ENCODE results near the gene TMEM63B. TPM values are rescaled to one million over a fixed set of nuclear protein-coding genes. Genes with fewer than 3 reads are reported as not detected.

Gene TMEM63B
- total RNA-seq, 2 donors from 2014 or later = 50.9 to 113 TPM

- Histone ChIP-seq H3K9me3 (no peaks in the 10 kb centered on the region), H3K4me3 (no peak overlapping the region), H3K36me3 (no peaks in the 10 kb centered on the region), H3K27ac (no peak overlapping the region), H3K27me3 (replicated peaks; ENCODE audit: insufficient read depth) (no peaks in the 10 kb centered on the region), H3K4me1 (replicated peaks) (no peaks in the 10 kb centered on the region)
- TF ChIP-seq POLR2AphosphoS5 (IDR thresholded peaks at IDR 0.05) = no peak
- no peak for TF ChIP-seq POLR2A (IDR thresholded peaks at IDR 0.05)
- TF ChIP-seq CTCF (IDR thresholded peaks at IDR 0.05) = no peak
- no peak for DNase-seq (ENCODE audit: low spot score)
- 74% methylated on average over 2 of the region's 2 CpGs for WGBS
- intact Hi-C loops (cut with DNase I) = no loop called here
Observed at GRCh38 chr6:44188819-44189218, 61.5 kb downstream of the TMEM63B start.

GRCh38 chr6:44189257-44189656, 61.9 kb downstream of the TMEM63B start:
- intact Hi-C loops (cut with DNase I) = no loop called here
- no peaks in the 10 kb centered on the region for H3K9me3 ChIP-seq
- no peak for DNase-seq (ENCODE audit: low spot score)
- H3K27me3 ChIP-seq (replicated peaks; ENCODE audit: insufficient read depth) = no peaks in the 10 kb centered on the region
- TF ChIP-seq POLR2AphosphoS5 (IDR thresholded peaks at IDR 0.05) = no peak
- TF ChIP-seq CTCF (IDR thresholded peaks at IDR 0.05) = no peak
- TF ChIP-seq POLR2A (IDR thresholded peaks at IDR 0.05) = no peak
- WGBS = 85% methylated on average over 2 of the region's 2 CpGs
- no peak overlapping the region for H3K27ac ChIP-seq
- H3K4me3 ChIP-seq = no peak overlapping the region
- H3K36me3 ChIP-seq = no peaks in the 10 kb centered on the region
- no peaks in the 10 kb centered on the region for H3K4me1 ChIP-seq (replicated peaks)

- no peak for DNase-seq (ENCODE audit: low spot score)
- intact Hi-C loops (cut with DNase I) = no loop called here
- TF ChIP-seq POLR2AphosphoS5 (IDR thresholded peaks at IDR 0.05) (no peak), POLR2A (IDR thresholded peaks at IDR 0.05) (no peak)
- no peaks in the 10 kb centered on the region for H3K27me3 ChIP-seq (replicated peaks; ENCODE audit: insufficient read depth)
- H3K27ac ChIP-seq = no peak overlapping the region
- no peaks in the 10 kb centered on the region for H3K36me3 ChIP-seq
- no peak overlapping the region for H3K4me3 ChIP-seq
- WGBS = 16% methylated on average over 2 of the region's 2 CpGs
- H3K9me3 ChIP-seq = no peaks in the 10 kb centered on the region
- H3K4me1 ChIP-seq (replicated peaks) = no peaks in the 10 kb centered on the region
Observed at GRCh38 chr6:44190715-44191114, 63.4 kb downstream of the TMEM63B start.

GRCh38 chr6:44192428-44193041, 65.2 kb downstream of the TMEM63B start:
- no peaks in the 10 kb centered on the region for H3K9me3 ChIP-seq
- 63% methylated on average over 10 of the region's 10 CpGs for WGBS
- DNase-seq (ENCODE audit: low spot score) = no peak

GRCh38 chr6:44193307-44193910, 66.1 kb downstream of the TMEM63B start:
- H3K36me3 ChIP-seq = no peaks in the 10 kb centered on the region
- TF ChIP-seq POLR2AphosphoS5 (IDR thresholded peaks at IDR 0.05) (no peak), CTCF (IDR thresholded peaks at IDR 0.05) (no peak), POLR2A (IDR thresholded peaks at IDR 0.05) (no peak)
- no peak overlapping the region for H3K27ac ChIP-seq
- no peak overlapping the region for H3K4me3 ChIP-seq
- no peak for DNase-seq (ENCODE audit: low spot score)
- no peaks in the 10 kb centered on the region for H3K4me1 ChIP-seq (replicated peaks)
- H3K27me3 ChIP-seq (replicated peaks; ENCODE audit: insufficient read depth) = no peaks in the 10 kb centered on the region
- H3K9me3 ChIP-seq = no peaks in the 10 kb centered on the region
- 87% methylated on average over 8 of the region's 8 CpGs for WGBS
- intact Hi-C loops (cut with DNase I) = no loop called here

More at GRCh38 chr6:44192428-44193041, 65.2 kb downstream of the TMEM63B start:
- Histone ChIP-seq H3K36me3 (no peaks in the 10 kb centered on the region), H3K4me1 (replicated peaks) (no peaks in the 10 kb centered on the region), H3K4me3 (no peak overlapping the region), H3K27ac (no peak overlapping the region), H3K27me3 (replicated peaks; ENCODE audit: insufficient read depth) (no peaks in the 10 kb centered on the region)
- TF ChIP-seq CTCF (IDR thresholded peaks at IDR 0.05) (no peak), POLR2A (IDR thresholded peaks at IDR 0.05) (no peak), POLR2AphosphoS5 (IDR thresholded peaks at IDR 0.05) (no peak)
- intact Hi-C loops (cut with DNase I) = no loop called here

Data from prostate gland (tissue), 2 donors.